SKM-1 treated with dmso at 0.1 percent for 144 hours (cell line): ENCODE results near the gene EBPL.
A peak's percentile ranks its signal among the peaks of the same experiment; 100 is the strongest.
"Not testable (repeated sequence)": the region's sequence is repeated elsewhere in the genome, so short reads cannot be mapped to it uniquely, and the experiment has no call there.

Source experiments
- DNase-seq: peaks from one replicate; lab custom pipeline; 2025; ENCODE audit not compliant: unreplicated experiment; lab: John Stamatoyannopoulos, UW

Gene EBPL

DNA sequence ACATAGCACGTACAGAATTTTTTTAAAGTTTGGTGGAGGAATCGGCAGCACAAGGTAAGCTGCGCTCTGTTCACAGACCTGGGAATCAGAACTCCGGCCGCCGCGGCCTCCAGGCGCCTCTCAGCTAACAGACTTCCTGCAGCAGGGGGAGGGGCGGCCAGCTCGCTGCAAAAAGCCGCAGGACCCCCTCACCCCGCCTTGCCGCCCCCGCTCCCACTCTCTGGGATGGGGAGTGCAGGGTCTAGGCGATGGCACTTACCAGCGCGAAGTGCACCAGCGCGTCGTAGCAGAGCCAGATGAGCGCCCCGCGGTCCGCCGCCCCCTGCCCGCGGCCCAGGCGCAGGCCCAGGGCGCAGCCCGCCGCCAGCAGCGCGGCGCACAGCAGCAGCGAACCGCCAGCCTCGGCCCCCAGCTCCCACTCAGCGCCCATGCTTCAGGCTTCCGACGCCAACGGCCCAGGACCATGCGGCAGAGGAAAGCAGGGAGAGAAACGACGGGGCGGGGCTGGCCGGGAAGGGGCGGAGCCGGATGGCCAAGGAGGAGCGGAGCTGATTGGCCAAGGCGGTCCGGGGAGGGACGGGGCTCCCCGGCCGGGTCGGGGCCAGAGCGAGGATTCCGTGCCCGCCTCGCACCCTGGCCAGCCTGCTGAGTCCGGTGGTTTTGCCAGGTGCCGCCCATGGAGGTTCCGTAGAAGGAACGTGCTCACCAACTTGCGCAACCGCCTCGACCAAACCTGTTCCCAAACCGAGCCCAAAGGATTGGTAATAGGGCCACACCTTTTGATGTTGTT lies at the start of gene EBPL:
TSS of gene EBPL (minus strand) at position 492 of the 790 bp plus-strand sequence. CDS start at position 430, 62 bp downstream.
- DNase-seq = peak; percentile 86

DNA sequence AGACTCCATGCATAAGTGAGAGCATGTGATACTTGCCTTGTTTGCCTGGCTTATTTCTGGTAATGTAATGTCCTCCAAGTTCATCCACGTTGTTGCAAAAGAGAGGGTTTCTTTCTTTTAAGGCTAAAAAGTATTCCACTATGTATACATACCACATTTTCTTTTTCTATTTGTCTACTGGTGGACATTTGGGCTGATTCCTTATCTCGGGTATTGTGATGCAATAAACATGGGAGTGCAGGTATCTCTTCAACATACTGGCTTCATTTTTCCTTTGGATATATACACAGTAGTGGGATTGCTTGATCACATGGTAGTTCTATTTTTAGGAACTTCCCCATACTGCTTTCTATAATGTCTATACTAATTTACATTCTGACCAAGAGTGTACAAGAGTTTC lies 49.6 kb upstream of the EBPL start:
- no peak for DNase-seq

- no peak for DNase-seq
Observed at GRCh38 chr13:49739498-49740187, 48.4 kb upstream of the EBPL start.

DNA sequence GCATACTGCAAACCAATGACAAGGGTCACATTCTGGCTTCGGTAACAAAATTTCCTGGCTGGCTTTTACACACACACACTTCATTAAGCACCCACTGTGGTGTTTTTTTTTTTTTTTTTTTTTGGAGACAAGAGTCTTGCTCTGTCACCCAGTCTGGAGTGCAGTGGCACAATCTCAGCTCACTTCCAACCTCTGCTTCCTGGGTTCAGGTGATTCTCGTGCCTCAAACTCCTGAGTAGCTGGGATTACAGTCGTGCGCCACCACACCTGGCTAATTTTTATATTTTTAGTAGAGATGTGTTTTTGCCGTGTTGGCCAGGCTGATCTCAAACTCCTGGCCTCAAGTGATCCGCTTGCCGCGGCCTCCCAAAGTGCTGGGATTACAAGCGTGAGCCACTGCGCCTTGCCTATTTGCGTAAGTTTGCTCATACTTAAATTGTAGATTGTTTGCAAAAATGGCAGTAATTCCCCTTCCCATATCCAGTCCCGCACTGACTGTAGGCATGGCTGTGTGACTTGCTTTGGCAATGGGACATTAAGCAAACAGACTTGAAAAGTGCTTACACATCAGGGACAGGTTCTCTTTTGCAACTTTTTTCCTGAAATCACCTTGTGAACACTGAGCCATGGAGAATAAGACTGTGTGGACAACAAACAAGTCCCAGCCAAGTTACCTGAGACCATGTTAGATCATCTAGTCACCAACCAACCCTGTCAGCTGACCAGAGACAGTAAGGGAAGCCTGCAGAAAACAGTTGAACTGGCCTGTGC lies 42.1 kb upstream of the EBPL start:
- no peak for DNase-seq

- DNase-seq = no peak
Observed at GRCh38 chr13:49731766-49732165, 40.5 kb upstream of the EBPL start.

- no peak for DNase-seq
Observed at GRCh38 chr13:49716615-49717014, 25.3 kb upstream of the EBPL start.

- DNase-seq = no peak
Observed at GRCh38 chr13:49714757-49715156, 23.5 kb upstream of the EBPL start.

- no peak for DNase-seq
Observed at GRCh38 chr13:49711218-49711863, 20.1 kb upstream of the EBPL start.

DNA sequence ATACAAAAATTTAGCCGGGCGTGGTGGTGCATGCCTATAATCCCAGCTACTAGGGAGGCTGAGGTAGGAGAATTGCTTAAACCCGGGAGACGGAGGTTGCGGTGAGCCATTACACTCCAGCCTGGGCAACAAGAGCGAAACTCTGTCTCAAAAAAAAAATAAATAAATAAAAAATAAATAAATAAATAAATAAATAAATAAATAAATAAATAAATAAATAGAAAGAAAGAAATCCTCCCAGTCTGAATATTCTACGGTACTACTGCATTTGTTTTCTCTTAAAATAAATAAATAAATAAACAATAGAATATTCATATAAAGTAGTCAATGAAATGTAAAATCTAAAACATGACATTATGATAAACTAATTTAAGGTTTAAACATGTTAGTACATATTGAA lies 13.0 kb upstream of the EBPL start:
- DNase-seq = not testable (repeated sequence)

- no peak for DNase-seq
Observed at GRCh38 chr13:49701491-49701890, 10.2 kb upstream of the EBPL start.

- no peak for DNase-seq
Observed at GRCh38 chr13:49697468-49697867, 6.2 kb upstream of the EBPL start.

- no peak for DNase-seq
Observed at GRCh38 chr13:49694446-49694845, 3.2 kb upstream of the EBPL start.

DNA sequence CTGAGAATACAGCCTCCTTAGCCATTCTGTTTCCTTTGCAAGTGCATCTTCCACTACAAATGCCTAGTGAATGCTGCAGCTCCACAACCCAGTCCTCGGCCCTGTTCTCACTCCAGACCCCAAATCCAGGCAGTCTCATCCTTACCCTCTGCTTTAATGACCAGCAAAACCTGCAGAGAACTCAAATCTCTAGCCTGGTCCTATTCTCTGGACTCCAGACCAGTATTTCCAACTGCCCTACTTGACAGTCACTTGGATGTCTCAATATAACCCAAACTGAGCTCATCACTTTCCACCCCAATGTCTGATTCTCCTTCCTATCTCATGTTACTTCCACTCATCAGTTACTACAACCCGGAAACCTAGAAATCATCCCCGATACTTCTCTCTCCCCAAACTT lies 2.6 kb upstream of the EBPL start:
- DNase-seq = no peak

- no peak for DNase-seq
Observed at GRCh38 chr13:49693191-49693733, 2.0 kb upstream of the EBPL start.

GRCh38 chr13:49690133-49690994 lies 922 bp downstream of the EBPL start:
- DNase-seq = peak; percentile 20

DNA sequence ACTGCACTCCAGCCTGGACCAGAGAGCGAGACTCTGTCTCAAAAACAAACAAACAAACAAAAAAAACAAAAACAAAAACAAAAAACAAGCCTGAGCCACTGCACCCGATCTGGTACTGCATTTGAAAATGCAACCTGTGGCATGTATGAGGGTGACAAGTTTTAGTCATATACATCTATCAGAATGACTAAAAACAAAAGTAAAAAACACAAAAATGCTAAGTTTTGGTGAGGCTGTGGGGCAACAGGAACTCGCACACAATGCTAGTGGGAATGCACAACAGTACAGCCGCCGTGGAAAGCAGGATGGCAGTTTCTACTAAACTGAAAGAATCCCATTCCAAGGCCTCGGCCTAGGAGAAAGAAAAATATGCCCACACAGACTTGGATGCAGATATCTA lies 7.8 kb downstream of the EBPL start:
- DNase-seq = no peak

DNA sequence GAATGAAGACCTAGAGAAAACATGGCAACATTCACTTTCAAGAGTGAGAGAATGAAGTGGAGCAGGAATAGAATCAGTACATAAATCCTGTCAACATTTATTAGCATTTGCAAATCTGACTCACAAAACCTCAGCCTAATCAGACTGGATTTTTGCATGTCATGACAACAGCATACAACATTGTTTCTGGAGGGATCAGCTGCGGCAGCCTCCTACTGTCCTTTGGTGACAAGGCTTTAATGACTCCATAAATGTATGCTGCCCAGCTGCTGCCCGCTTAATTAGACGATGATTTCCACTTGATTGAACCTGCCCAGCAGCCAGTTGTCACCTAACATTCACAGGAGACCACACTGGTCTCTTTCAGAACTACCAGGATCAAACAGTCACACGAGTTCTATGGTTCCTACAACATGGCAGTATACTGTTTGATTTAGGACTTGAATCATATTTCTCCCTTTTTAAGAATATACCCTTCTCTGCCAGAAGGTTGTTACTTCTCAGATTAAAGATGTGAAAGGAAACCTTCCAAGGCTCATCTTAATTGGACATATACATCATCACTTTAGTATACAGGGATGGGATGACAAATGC lies 9.3 kb downstream of the EBPL start:
- DNase-seq = no peak

DNA sequence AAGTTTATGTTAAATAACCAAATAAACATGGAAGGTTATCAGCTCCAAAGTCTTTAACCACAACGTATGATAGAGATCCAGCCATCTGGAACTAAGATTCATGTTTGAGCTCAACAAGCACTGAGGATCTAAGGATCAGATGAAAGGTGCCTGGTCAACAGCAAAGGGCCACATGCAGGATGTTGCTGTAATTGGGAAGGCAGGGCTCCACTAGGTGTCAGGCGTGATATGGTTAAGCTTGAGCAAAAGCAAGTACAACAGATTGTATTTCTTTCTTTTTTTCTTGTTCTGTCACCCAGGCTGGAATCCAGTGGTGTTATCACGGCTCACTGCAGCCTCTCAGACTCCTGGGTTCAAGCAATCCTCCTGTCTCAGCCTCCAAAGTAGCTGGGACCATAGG lies 12.0 kb downstream of the EBPL start:
- DNase-seq = no peak

- no peak for DNase-seq
Observed at GRCh38 chr13:49678191-49678914, 12.9 kb downstream of the EBPL start.
